GM18861 (cell line): ENCODE data around the gene NQO1.
"Not testable (repeated sequence)": the region's sequence is repeated elsewhere in the genome, so short reads cannot be mapped to it uniquely, and the experiment has no call there.

ENCODE experiments used
- ATAC-seq: cut with Tn5 transposase; IDR thresholded peaks from one replicate; pipeline ENCODE4 v1.9.1; 2021; ENCODE audit not compliant: unreplicated experiment

Gene NQO1

GRCh38 chr16:69744363-69745231, 18.2 kb upstream of the NQO1 start:
- ATAC-seq = no peak

- ATAC-seq = no peak
Observed at GRCh38 chr16:69741951-69742904, 15.9 kb upstream of the NQO1 start.

- no peak for ATAC-seq
Observed at GRCh38 chr16:69741519-69741918, 15.2 kb upstream of the NQO1 start.

GRCh38 chr16:69732101-69732500, 5.7 kb upstream of the NQO1 start:
- no peak for ATAC-seq

GRCh38 chr16:69731280-69731679, 4.9 kb upstream of the NQO1 start:
- not testable (repeated sequence) for ATAC-seq

- not testable (repeated sequence) for ATAC-seq
Observed at GRCh38 chr16:69729030-69729429, 2.7 kb upstream of the NQO1 start.

- ATAC-seq = no peak
Observed at GRCh38 chr16:69727916-69728270, 1.5 kb upstream of the NQO1 start.

- ATAC-seq = no peak
Observed at GRCh38 chr16:69725480-69726312, 664 bp downstream of the NQO1 start.

GRCh38 chr16:69724981-69725479, 1.3 kb downstream of the NQO1 start:
- ATAC-seq = no peak

- no peak for ATAC-seq
Observed at GRCh38 chr16:69724414-69724873, 1.9 kb downstream of the NQO1 start.

- ATAC-seq = no peak
Observed at GRCh38 chr16:69721441-69721957, 4.9 kb downstream of the NQO1 start.

- no peak for ATAC-seq
Observed at GRCh38 chr16:69720822-69721430, 5.4 kb downstream of the NQO1 start.

GRCh38 chr16:69718111-69718764, 8.1 kb downstream of the NQO1 start:
- ATAC-seq = no peak

GRCh38 chr16:69717066-69717465, 9.3 kb downstream of the NQO1 start:
- no peak for ATAC-seq

- ATAC-seq = no peak
Observed at GRCh38 chr16:69712914-69713581, 13.3 kb downstream of the NQO1 start.

GRCh38 chr16:69712277-69712676, 14.1 kb downstream of the NQO1 start:
- ATAC-seq = no peak

GRCh38 chr16:69711115-69711740, 15.1 kb downstream of the NQO1 start:
- no peak for ATAC-seq

- no peak for ATAC-seq
Observed at GRCh38 chr16:69709456-69710084, 16.8 kb downstream of the NQO1 start.
